HEK293 (cell line): Measurements from ENCODE around the gene PXDC1.

Source experiments
- CTCF ChIA-PET: fragments of 350-600 bp; formaldehyde crosslinking; extraction: SDS; loops from one replicate; lab custom pipeline; 2021; ENCODE audit warnings: antibody characterized with exemption; lab: Yijun Ruan, JAX
- POLR2A ChIA-PET: fragments of 300-600 bp; formaldehyde crosslinking; extraction: SDS; loops from one replicate; lab custom pipeline; 2020; ENCODE audit warnings: antibody characterized with exemption, inconsistent platforms; lab: Yijun Ruan, JAX
- H3K27ac ChIP-seq: fragments of 200-500 bp; sonication (Bioruptor generic); 2 replicates; pipeline ENCODE4 v1.5.1; 2014; ENCODE audit warnings: low read depth, low read length, control low read depth, inconsistent platforms; ENCODE audit errors: extremely low read depth
- H3K36me3 ChIP-seq, 2 experiments: fragments of 200-500 bp in 1 of 2; sonication (Bioruptor generic) in 1 of 2; 1 replicate in 1 of 2; 2 replicates in 1 of 2; pipeline ENCODE4 v1.5.1; 2014 to 2017; ENCODE audit warnings: inconsistent platforms in 2 of 2, low read length in 2 of 2; ENCODE audit not compliant: control insufficient read depth in 2 of 2, insufficient read depth in 1 of 2
- H3K4me1 ChIP-seq: fragments of 200-500 bp; sonication (Bioruptor generic); 2 replicates; pipeline ENCODE4 v1.5.1; 2014; ENCODE audit warnings: mild to moderate bottlenecking, low read length, inconsistent platforms; ENCODE audit not compliant: control insufficient read depth, insufficient read depth
- H3K4me3 ChIP-seq: 2 replicates; pipeline ENCODE4 v1.5.1; 2011; ENCODE audit warnings: low read depth, mild to moderate bottlenecking, control low read depth, low read length, moderate library complexity
- H3K9me3 ChIP-seq: fragments of 200-500 bp; sonication (Bioruptor generic); 2 replicates; pipeline ENCODE4 v1.5.1; 2014; ENCODE audit warnings: low read depth, low read length, inconsistent platforms; ENCODE audit not compliant: control insufficient read depth, insufficient read depth
- GFI1B ChIP-seq: fragments of 450-650 bp; formaldehyde crosslinking; IDR thresholded peaks from 2 replicates; pipeline ENCODE4 v1.5.1; 2016; ENCODE audit warnings: missing biosample characterization, missing genetic modification characterization
- GLIS2 ChIP-seq: fragments of 450-650 bp; formaldehyde crosslinking; IDR thresholded peaks from 2 replicates; pipeline ENCODE4 v1.5.1; 2016; ENCODE audit warnings: missing biosample characterization, missing genetic modification characterization
- KLF10 ChIP-seq: fragments of 450-650 bp; IDR thresholded peaks from 2 replicates; pipeline ENCODE4 v1.5.1; 2018; ENCODE audit warnings: missing biosample characterization, mild to moderate bottlenecking, missing genetic modification characterization
- ZEB2 ChIP-seq: fragments of 450-650 bp; formaldehyde crosslinking; IDR thresholded peaks from 2 replicates; pipeline ENCODE4 v1.5.1; 2016; ENCODE audit warnings: missing biosample characterization, missing genetic modification characterization
- ZNF10 ChIP-seq: fragments of 450-650 bp; formaldehyde crosslinking; IDR thresholded peaks from 2 replicates; pipeline ENCODE4 v1.5.1; 2017; ENCODE audit warnings: missing biosample characterization, missing genetic modification characterization
- ZNF19 ChIP-seq: fragments of 450-650 bp; formaldehyde crosslinking; IDR thresholded peaks from 2 replicates; pipeline ENCODE4; 2016; ENCODE audit warnings: missing biosample characterization, missing genetic modification characterization, low read depth
- ZNF24 ChIP-seq: fragments of 450-650 bp; formaldehyde crosslinking; IDR thresholded peaks from 2 replicates; pipeline ENCODE4 v1.5.1; 2016; ENCODE audit warnings: missing biosample characterization, missing genetic modification characterization
- ZNF302 ChIP-seq: fragments of 450-650 bp; formaldehyde crosslinking; IDR thresholded peaks from 2 replicates; pipeline ENCODE4 v1.5.1; 2016; ENCODE audit warnings: missing biosample characterization, missing genetic modification characterization, low read depth
- ZNF335 ChIP-seq: fragments of 450-650 bp; formaldehyde crosslinking; conservative IDR thresholded peaks from 2 replicates; pipeline ENCODE4 v1.5.1; 2016; ENCODE audit warnings: missing biosample characterization, missing genetic modification characterization
- ZNF404 ChIP-seq: fragments of 450-650 bp; formaldehyde crosslinking; IDR thresholded peaks from 2 replicates; pipeline ENCODE4 v1.5.1; 2017; ENCODE audit warnings: missing biosample characterization, missing genetic modification characterization
- ZNF548 ChIP-seq: fragments of 450-650 bp; formaldehyde crosslinking; IDR thresholded peaks from 2 replicates; pipeline ENCODE4 v1.5.1; 2016; ENCODE audit warnings: missing biosample characterization, missing genetic modification characterization
- ZNF596 ChIP-seq: fragments of 450-650 bp; IDR thresholded peaks from 2 replicates; pipeline ENCODE4 v1.5.0; 2018; ENCODE audit warnings: missing biosample characterization, mild to moderate bottlenecking, missing genetic modification characterization, moderate library complexity
- ZNF600 ChIP-seq: fragments of 450-650 bp; formaldehyde crosslinking; IDR thresholded peaks from 2 replicates; pipeline ENCODE4 v1.5.1; 2016; ENCODE audit warnings: missing biosample characterization, missing genetic modification characterization
- ZNF837 ChIP-seq: fragments of 450-650 bp; formaldehyde crosslinking; IDR thresholded peaks from 2 replicates; pipeline ENCODE4 v1.5.1; 2016; ENCODE audit warnings: missing biosample characterization, missing genetic modification characterization
- ZSCAN30 ChIP-seq: fragments of 450-650 bp; IDR thresholded peaks from 2 replicates; pipeline ENCODE4 v1.5.1; 2018; ENCODE audit warnings: missing biosample characterization, mild to moderate bottlenecking, missing genetic modification characterization, moderate library complexity
- TF ChIP-seq, protein P1 (sequence below): fragments of 450-650 bp; formaldehyde crosslinking; IDR thresholded peaks from 2 replicates; pipeline ENCODE4 v1.5.1; 2016; ENCODE audit warnings: missing biosample characterization, missing genetic modification characterization, borderline replicate concordance
- TF ChIP-seq, protein P2 (sequence below): fragments of 450-650 bp; formaldehyde crosslinking; IDR thresholded peaks from 2 replicates; pipeline ENCODE4 v1.5.1; 2017; ENCODE audit warnings: missing biosample characterization, missing genetic modification characterization
- TF ChIP-seq, protein P3 (sequence below): fragments of 450-650 bp; formaldehyde crosslinking; IDR thresholded peaks from 2 replicates; pipeline ENCODE4 v1.5.1; 2016; ENCODE audit warnings: missing biosample characterization, missing genetic modification characterization
- TF ChIP-seq, protein P4 (sequence below): fragments of 450-650 bp; formaldehyde crosslinking; IDR thresholded peaks from 2 replicates; pipeline ENCODE4 v1.5.0; 2017; ENCODE audit warnings: missing biosample characterization, missing genetic modification characterization, borderline replicate concordance
- TF ChIP-seq, protein P5 (sequence below): fragments of 450-650 bp; formaldehyde crosslinking; IDR thresholded peaks from 2 replicates; pipeline ENCODE4 v1.5.1; 2016; ENCODE audit warnings: missing biosample characterization, missing genetic modification characterization

PXDC1 gene

DNA sequence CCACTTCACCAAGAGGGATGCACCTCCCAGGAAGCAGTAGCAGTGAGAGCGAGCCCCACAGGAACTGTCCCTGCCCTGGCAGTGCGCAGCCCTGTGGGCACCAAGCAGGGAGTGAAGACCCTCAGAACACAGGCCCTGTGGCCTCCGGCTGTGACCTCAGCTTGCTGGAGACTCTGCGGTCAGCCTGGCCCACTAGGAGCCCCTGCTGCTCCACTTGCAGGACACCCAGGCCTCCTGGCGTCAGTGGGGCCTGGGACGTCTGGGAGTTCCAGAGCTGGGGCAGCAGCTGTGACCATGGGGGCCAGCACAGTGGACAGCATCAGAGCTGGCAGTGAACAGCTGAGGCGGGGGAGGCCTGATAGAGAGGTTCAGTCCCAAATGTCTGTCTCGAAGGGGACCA is 28.3 kb downstream of the PXDC1 start (continued):
- TF ChIP-seq, protein P1, sequence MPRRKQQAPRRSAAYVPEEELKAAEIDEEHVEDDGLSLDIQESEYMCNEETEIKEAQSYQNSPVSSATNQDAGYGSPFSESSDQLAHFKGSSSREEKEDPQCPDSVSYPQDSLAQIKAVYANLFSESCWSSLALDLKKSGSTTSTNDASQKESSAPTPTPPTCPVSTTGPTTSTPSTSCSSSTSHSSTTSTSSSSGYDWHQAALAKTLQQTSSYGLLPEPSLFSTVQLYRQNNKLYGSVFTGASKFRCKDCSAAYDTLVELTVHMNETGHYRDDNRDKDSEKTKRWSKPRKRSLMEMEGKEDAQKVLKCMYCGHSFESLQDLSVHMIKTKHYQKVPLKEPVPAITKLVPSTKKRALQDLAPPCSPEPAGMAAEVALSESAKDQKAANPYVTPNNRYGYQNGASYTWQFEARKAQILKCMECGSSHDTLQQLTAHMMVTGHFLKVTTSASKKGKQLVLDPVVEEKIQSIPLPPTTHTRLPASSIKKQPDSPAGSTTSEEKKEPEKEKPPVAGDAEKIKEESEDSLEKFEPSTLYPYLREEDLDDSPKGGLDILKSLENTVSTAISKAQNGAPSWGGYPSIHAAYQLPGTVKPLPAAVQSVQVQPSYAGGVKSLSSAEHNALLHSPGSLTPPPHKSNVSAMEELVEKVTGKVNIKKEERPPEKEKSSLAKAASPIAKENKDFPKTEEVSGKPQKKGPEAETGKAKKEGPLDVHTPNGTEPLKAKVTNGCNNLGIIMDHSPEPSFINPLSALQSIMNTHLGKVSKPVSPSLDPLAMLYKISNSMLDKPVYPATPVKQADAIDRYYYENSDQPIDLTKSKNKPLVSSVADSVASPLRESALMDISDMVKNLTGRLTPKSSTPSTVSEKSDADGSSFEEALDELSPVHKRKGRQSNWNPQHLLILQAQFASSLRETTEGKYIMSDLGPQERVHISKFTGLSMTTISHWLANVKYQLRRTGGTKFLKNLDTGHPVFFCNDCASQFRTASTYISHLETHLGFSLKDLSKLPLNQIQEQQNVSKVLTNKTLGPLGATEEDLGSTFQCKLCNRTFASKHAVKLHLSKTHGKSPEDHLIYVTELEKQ (tag by site-specific recombination), result no peak
- TF ChIP-seq ZNF404 (no peak), GFI1B (tag by site-specific recombination) (no peak)
- TF ChIP-seq, all 188 proteins: peak for 0

DNA sequence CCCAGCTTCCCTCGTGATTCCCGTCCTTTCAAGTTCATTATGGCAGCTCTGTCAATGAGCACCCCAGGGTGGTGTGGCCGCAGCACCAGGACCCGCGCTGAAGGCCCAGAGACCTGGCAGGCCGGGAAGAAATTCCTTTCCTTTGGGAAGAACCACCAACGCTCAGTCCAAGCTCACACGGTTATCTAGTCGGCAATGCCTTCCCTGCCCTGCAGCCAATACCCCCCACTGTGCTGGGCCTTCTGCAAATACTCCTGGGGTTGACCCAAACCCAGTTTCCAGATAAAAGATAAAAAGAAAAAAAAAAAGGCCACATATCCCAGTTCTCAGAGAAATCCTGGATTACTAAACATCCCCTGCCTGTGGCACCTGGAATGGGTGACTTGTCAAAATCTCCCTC is 28.7 kb downstream of the PXDC1 start:
- Histone ChIP-seq H3K36me3 (peaks cover 0 to 38% of the 10 kb centered on the region in 2 experiments; a peak in 1 of 3 replicates), H3K4me3 (no peak overlapping the region), H3K9me3 (no peaks in the 10 kb centered on the region), H3K27ac (no peak overlapping the region), H3K4me1 (no peaks in the 10 kb centered on the region)
- ChIA-PET POLR2A (no interaction called here), CTCF (interaction anchor here (0.7 to 2.4 kb wide), 4 partner anchors 10 to 1902 kb away, joined by 3 to 7 read pairs (median 4); no protein-coding TSS in a partner anchor)
- TF ChIP-seq, protein P2, sequence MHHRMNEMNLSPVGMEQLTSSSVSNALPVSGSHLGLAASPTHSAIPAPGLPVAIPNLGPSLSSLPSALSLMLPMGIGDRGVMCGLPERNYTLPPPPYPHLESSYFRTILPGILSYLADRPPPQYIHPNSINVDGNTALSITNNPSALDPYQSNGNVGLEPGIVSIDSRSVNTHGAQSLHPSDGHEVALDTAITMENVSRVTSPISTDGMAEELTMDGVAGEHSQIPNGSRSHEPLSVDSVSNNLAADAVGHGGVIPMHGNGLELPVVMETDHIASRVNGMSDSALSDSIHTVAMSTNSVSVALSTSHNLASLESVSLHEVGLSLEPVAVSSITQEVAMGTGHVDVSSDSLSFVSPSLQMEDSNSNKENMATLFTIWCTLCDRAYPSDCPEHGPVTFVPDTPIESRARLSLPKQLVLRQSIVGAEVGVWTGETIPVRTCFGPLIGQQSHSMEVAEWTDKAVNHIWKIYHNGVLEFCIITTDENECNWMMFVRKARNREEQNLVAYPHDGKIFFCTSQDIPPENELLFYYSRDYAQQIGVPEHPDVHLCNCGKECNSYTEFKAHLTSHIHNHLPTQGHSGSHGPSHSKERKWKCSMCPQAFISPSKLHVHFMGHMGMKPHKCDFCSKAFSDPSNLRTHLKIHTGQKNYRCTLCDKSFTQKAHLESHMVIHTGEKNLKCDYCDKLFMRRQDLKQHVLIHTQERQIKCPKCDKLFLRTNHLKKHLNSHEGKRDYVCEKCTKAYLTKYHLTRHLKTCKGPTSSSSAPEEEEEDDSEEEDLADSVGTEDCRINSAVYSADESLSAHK (tag by site-specific recombination), result no peak
- TF ChIP-seq ZNF596 (tag by site-specific recombination) (no peak), ZNF837 (no peak), ZNF24 (tag by site-specific recombination) (no peak), ZNF19 (tag by site-specific recombination) (no peak), ZNF302 (tag by site-specific recombination) (no peak), ZSCAN30 (tag by site-specific recombination) (no peak), ZEB2 (tag by site-specific recombination) (no peak), ZNF335 (no peak), ZNF600 (tag by site-specific recombination) (no peak)

DNA sequence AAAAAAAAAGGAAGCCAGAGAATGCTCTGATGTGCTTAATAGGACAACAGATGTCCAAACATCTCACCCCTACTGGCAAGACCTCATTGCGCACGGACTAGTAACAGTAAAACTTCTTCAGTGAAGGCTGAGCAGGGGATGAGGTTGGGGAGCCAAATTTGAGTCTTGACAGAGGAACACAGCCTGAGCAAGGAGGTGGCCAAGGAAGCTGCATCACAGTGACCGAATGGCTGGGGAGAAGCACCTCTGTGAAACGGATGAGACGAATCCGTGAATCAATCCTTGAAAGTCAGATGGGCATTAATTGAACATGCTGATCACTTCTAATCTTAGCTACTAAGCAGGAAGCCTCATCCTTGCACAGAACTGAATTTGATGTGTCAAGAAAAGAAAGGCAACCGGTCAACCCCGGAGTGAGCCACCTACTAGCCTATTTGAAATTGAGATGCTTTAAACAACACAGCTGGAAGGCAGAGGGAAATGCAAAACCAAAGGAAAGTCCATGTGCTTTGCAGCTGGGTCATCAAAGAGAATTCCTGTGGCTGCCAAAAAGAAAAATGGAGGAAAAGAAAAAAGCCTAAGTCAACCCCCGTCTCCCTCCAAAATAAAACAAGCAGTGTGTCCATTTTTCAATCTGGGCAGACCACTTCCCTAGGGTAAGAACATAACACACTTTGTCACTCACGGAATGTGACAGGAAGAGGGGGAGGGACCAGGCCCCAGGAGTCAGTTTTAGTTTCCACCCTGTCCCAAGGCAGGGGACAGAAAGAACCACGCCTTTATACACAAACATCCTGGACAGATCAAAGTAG is 29.5 kb downstream of the PXDC1 start:
- POLR2A ChIA-PET, result no interaction called here
- Histone ChIP-seq H3K27ac (no peak overlapping the region), H3K36me3 (peaks cover 0 to 30% of the 10 kb centered on the region in 2 experiments; a peak in 1 of 3 replicates), H3K4me3 (no peak overlapping the region), H3K4me1 (no peaks in the 10 kb centered on the region), H3K9me3 (no peaks in the 10 kb centered on the region)
- CTCF ChIA-PET, result interaction anchor here (0.7 to 2.4 kb wide), 3 partner anchors 10 to 442 kb away, joined by 3 to 7 read pairs (median 4); no protein-coding TSS in a partner anchor
- TF ChIP-seq KLF10 (tag by site-specific recombination), result no peak
- TF ChIP-seq, protein P3, sequence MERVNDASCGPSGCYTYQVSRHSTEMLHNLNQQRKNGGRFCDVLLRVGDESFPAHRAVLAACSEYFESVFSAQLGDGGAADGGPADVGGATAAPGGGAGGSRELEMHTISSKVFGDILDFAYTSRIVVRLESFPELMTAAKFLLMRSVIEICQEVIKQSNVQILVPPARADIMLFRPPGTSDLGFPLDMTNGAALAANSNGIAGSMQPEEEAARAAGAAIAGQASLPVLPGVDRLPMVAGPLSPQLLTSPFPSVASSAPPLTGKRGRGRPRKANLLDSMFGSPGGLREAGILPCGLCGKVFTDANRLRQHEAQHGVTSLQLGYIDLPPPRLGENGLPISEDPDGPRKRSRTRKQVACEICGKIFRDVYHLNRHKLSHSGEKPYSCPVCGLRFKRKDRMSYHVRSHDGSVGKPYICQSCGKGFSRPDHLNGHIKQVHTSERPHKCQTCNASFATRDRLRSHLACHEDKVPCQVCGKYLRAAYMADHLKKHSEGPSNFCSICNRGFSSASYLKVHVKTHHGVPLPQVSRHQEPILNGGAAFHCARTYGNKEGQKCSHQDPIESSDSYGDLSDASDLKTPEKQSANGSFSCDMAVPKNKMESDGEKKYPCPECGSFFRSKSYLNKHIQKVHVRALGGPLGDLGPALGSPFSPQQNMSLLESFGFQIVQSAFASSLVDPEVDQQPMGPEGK (tag by site-specific recombination), result no peak
- no peak for TF ChIP-seq GLIS2 (tag by site-specific recombination)
- TF ChIP-seq ZNF10, result no peak
- TF ChIP-seq ZNF548 (tag by site-specific recombination), result no peak
- TF ChIP-seq, protein P4, sequence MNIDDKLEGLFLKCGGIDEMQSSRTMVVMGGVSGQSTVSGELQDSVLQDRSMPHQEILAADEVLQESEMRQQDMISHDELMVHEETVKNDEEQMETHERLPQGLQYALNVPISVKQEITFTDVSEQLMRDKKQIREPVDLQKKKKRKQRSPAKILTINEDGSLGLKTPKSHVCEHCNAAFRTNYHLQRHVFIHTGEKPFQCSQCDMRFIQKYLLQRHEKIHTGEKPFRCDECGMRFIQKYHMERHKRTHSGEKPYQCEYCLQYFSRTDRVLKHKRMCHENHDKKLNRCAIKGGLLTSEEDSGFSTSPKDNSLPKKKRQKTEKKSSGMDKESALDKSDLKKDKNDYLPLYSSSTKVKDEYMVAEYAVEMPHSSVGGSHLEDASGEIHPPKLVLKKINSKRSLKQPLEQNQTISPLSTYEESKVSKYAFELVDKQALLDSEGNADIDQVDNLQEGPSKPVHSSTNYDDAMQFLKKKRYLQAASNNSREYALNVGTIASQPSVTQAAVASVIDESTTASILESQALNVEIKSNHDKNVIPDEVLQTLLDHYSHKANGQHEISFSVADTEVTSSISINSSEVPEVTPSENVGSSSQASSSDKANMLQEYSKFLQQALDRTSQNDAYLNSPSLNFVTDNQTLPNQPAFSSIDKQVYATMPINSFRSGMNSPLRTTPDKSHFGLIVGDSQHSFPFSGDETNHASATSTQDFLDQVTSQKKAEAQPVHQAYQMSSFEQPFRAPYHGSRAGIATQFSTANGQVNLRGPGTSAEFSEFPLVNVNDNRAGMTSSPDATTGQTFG (tag by site-specific recombination), result no peak
- TF ChIP-seq, protein P5, sequence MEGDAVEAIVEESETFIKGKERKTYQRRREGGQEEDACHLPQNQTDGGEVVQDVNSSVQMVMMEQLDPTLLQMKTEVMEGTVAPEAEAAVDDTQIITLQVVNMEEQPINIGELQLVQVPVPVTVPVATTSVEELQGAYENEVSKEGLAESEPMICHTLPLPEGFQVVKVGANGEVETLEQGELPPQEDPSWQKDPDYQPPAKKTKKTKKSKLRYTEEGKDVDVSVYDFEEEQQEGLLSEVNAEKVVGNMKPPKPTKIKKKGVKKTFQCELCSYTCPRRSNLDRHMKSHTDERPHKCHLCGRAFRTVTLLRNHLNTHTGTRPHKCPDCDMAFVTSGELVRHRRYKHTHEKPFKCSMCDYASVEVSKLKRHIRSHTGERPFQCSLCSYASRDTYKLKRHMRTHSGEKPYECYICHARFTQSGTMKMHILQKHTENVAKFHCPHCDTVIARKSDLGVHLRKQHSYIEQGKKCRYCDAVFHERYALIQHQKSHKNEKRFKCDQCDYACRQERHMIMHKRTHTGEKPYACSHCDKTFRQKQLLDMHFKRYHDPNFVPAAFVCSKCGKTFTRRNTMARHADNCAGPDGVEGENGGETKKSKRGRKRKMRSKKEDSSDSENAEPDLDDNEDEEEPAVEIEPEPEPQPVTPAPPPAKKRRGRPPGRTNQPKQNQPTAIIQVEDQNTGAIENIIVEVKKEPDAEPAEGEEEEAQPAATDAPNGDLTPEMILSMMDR (tag by site-specific recombination), result no peak
